Thoracic aorta endothelial cell (primary cell): ENCODE results near the gene ZGPAT. TPM values are rescaled to one million over a fixed set of nuclear protein-coding genes. Genes with fewer than 3 reads are reported as not detected.

Experiments used
- small RNA-seq: library from RNA; depleted of rRNA; stranded (forward); fragments of <200 nt; gene quantifications from one replicate; pipeline ENCODE3, GENCODE V24; 2012
- total RNA-seq: library from RNA; depleted of rRNA; stranded (reverse); fragments of >200 nt; gene quantifications from 2 replicates; pipeline ENCODE4 v1.2.3, GENCODE V29; 2012

Gene ZGPAT, protein sequence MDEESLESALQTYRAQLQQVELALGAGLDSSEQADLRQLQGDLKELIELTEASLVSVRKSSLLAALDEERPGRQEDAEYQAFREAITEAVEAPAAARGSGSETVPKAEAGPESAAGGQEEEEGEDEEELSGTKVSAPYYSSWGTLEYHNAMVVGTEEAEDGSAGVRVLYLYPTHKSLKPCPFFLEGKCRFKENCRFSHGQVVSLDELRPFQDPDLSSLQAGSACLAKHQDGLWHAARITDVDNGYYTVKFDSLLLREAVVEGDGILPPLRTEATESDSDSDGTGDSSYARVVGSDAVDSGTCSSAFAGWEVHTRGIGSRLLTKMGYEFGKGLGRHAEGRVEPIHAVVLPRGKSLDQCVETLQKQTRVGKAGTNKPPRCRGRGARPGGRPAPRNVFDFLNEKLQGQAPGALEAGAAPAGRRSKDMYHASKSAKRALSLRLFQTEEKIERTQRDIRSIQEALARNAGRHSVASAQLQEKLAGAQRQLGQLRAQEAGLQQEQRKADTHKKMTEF
- total RNA-seq = 15.8 and 16.1 TPM in 2 replicates

GRCh38 chr20:63707558-63708300, at the start of gene ZGPAT, which contains the start of gene ARFRP1:
TSS of gene ZGPAT (plus strand) at chr20:63708039. CDS start at chr20:63708581, 542 bp downstream.
TSS of gene ARFRP1 (minus strand) at chr20:63707976. CDS start at chr20:63707091, 885 bp downstream.

DNA sequence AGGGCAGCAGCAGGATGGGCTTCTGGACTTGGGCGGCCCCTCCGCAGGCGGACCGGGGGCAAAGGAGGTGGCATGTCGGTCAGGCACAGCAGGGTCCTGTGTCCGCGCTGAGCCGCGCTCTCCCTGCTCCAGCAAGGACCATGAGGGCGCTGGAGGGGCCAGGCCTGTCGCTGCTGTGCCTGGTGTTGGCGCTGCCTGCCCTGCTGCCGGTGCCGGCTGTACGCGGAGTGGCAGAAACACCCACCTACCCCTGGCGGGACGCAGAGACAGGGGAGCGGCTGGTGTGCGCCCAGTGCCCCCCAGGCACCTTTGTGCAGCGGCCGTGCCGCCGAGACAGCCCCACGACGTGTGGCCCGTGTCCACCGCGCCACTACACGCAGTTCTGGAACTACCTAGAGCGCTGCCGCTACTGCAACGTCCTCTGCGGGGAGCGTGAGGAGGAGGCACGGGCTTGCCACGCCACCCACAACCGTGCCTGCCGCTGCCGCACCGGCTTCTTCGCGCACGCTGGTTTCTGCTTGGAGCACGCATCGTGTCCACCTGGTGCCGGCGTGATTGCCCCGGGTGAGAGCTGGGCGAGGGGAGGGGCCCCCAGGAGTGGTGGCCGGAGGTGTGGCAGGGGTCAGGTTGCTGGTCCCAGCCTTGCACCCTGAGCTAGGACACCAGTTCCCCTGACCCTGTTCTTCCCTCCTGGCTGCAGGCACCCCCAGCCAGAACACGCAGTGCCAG, 11.0 kb upstream of the ZGPAT start, which contains the start of gene TNFRSF6B:
TNFRSF6B (plus strand) TSS at position 25 of the 729 bp plus-strand sequence; CDS start at position 141, 116 bp downstream.

GRCh38 chr20:63735859-63736718, 28.2 kb downstream of the ZGPAT start, which contains the start of gene LIME1:
TSS of gene LIME1 (plus strand) at chr20:63736664. CDS start at chr20:63737550, 886 bp downstream.

GRCh38 chr20:63739130-63740069, 31.6 kb downstream of the ZGPAT start, which contains the start of gene SLC2A4RG:
TSS of gene SLC2A4RG (plus strand) at chr20:63739776. CDS start at chr20:63739913, 137 bp downstream.

Small RNA genes within 50 kb of the gene (small RNA-seq; reads per million reads assigned to genes)
- gene LIME1 = not detected
- gene TNFRSF6B = not detected

Other genes with a start within 250 kb of the ZGPAT start
- not detected in 2 replicates for gene KCNQ2, start 235.4 kb upstream of the ZGPAT start, total RNA-seq
- gene EEF1A2, start 209.0 kb upstream of the ZGPAT start, total RNA-seq = 1.0 and 2.3 TPM in 2 replicates
- gene PPDPF, start 187.3 kb upstream of the ZGPAT start, total RNA-seq = 41.0 and 75.0 TPM in 2 replicates
- gene PTK6, start 170.7 kb upstream of the ZGPAT start, total RNA-seq = not detected in 2 replicates
- gene SRMS, start 160.3 kb upstream of the ZGPAT start, total RNA-seq = not detected in 2 replicates
- gene FNDC11, start 153.9 kb upstream of the ZGPAT start, total RNA-seq = 0.40 and 0.50 TPM in 2 replicates
- 26.9 and 33.4 TPM in 2 replicates for gene HELZ2, start 133.8 kb upstream of the ZGPAT start, total RNA-seq
- 8.6 and 10.6 TPM in 2 replicates for gene GMEB2, start 80.9 kb upstream of the ZGPAT start, total RNA-seq
- gene STMN3, start 54.6 kb upstream of the ZGPAT start, total RNA-seq = 3.5 and 6.1 TPM in 2 replicates
- 19.8 and 22.6 TPM in 2 replicates for gene RTEL1, start 49.7 kb upstream of the ZGPAT start, total RNA-seq
- gene TNFRSF6B, start 11.4 kb upstream of the ZGPAT start, total RNA-seq = 13.2 and 15.5 TPM in 2 replicates
- gene ARFRP1, start 63 bp upstream of the ZGPAT start, total RNA-seq = 24.3 and 25.3 TPM in 2 replicates
- gene LIME1, start 28.6 kb downstream of the ZGPAT start, total RNA-seq = 2.4 and 3.6 TPM in 2 replicates
- gene SLC2A4RG, start 31.7 kb downstream of the ZGPAT start, total RNA-seq = 21.8 and 25.8 TPM in 2 replicates
- 2.9 and 3.2 TPM in 2 replicates for gene ZBTB46, start 123.2 kb downstream of the ZGPAT start, total RNA-seq
- not detected in 2 replicates for gene ABHD16B, start 153.5 kb downstream of the ZGPAT start, total RNA-seq
- 128 and 140 TPM in 2 replicates for gene TPD52L2, start 157.2 kb downstream of the ZGPAT start, total RNA-seq
- 75.0 and 76.5 TPM in 2 replicates for gene DNAJC5, start 187.1 kb downstream of the ZGPAT start, total RNA-seq
- gene UCKL1, start 248.4 kb downstream of the ZGPAT start, total RNA-seq = 21.4 and 23.3 TPM in 2 replicates